ENCODE results near the gene NF2. TPM values are rescaled to one million over a fixed set of nuclear protein-coding genes. Genes with fewer than 3 reads are reported as not detected.

The NF2 gene
- total and polyA plus RNA-seq, 4 donors: 8.9 to 49.7 (median 16.3) TPM

GRCh38 chr22:29633514-29634312, 30.3 kb downstream of the NF2 start:
- ATAC-seq (ENCODE audit: insufficient read depth, low FRiP score) (no peak), DNase-seq (no peak)
- H3K9me3 ChIP-seq (ENCODE audit: control insufficient read depth in 4 of 4, insufficient read depth in 3 of 4, low read length in 3 of 4): no peaks in the 10 kb centered on the region
- WGBS, 2 donors: 71 to 75% methylated on average over 6 of the region's 6 CpGs
- H3K4me3 ChIP-seq: no peak overlapping the region
- TF ChIP-seq CTCF (IDR thresholded peaks at IDR 0.05; ENCODE audit: control extremely low read depth, extremely low read depth): no peak
- no peaks in the 10 kb centered on the region for H3K27me3 ChIP-seq (ENCODE audit: control insufficient read depth in 3 of 3, insufficient read depth in 3 of 3, low read length in 2 of 3)
- peaks cover 0 to 10% (median 6%) of the 10 kb centered on the region in 4 donors for H3K36me3 ChIP-seq (ENCODE audit: control insufficient read depth in 4 of 4, insufficient read depth in 4 of 4, low read length in 4 of 4)
- peaks cover 0 to 7% (median 0%) of the 10 kb centered on the region in 5 donors for H3K4me1 ChIP-seq (ENCODE audit: control insufficient read depth in 5 of 5, insufficient read depth in 5 of 5, low read length in 5 of 5)
- no peak overlapping the region for H3K27ac ChIP-seq (ENCODE audit: low read depth in 1 of 2, low read length in 1 of 2)
- H3K9ac ChIP-seq (ENCODE audit: insufficient read depth in 1 of 2, low read length in 2 of 2): no peak overlapping the region

GRCh38 chr22:29634847-29635246, 31.4 kb downstream of the NF2 start:
- Histone ChIP-seq H3K4me1 (ENCODE audit: control insufficient read depth in 5 of 5, insufficient read depth in 5 of 5, low read length in 5 of 5) (peaks cover 0 to 7% (median 0%) of the 10 kb centered on the region in 5 donors), H3K9ac (ENCODE audit: insufficient read depth in 1 of 2, low read length in 2 of 2) (no peak overlapping the region), H3K36me3 (ENCODE audit: control insufficient read depth in 4 of 4, insufficient read depth in 4 of 4, low read length in 4 of 4) (peaks cover 0 to 13% (median 10%) of the 10 kb centered on the region in 4 donors), H3K4me3 (no peak overlapping the region), H3K9me3 (ENCODE audit: control insufficient read depth in 4 of 4, insufficient read depth in 3 of 4, low read length in 3 of 4) (no peaks in the 10 kb centered on the region), H3K27ac (ENCODE audit: low read depth in 1 of 2, low read length in 1 of 2) (no peak overlapping the region), H3K27me3 (ENCODE audit: control insufficient read depth in 3 of 3, insufficient read depth in 3 of 3, low read length in 2 of 3) (no peaks in the 10 kb centered on the region)
- 87% methylated on average over 2 of the region's 2 CpGs for WGBS, 2 donors
- TF ChIP-seq CTCF (IDR thresholded peaks at IDR 0.05; ENCODE audit: control extremely low read depth, extremely low read depth): no peak
- ATAC-seq (ENCODE audit: insufficient read depth, low FRiP score) (no peak), DNase-seq (no peak)

GRCh38 chr22:29635734-29636357, 32.4 kb downstream of the NF2 start:
- no peaks in the 10 kb centered on the region for H3K27me3 ChIP-seq (ENCODE audit: control insufficient read depth in 3 of 3, insufficient read depth in 3 of 3, low read length in 2 of 3)
- H3K36me3 ChIP-seq (ENCODE audit: control insufficient read depth in 4 of 4, insufficient read depth in 4 of 4, low read length in 4 of 4): peaks cover 0 to 13% (median 11%) of the 10 kb centered on the region in 4 donors
- no peak overlapping the region for H3K4me3 ChIP-seq
- peaks cover 0 to 4% (median 0%) of the 10 kb centered on the region in 5 donors for H3K4me1 ChIP-seq (ENCODE audit: control insufficient read depth in 5 of 5, insufficient read depth in 5 of 5, low read length in 5 of 5)
- H3K27ac ChIP-seq (ENCODE audit: low read depth in 1 of 2, low read length in 1 of 2): no peak overlapping the region
- ATAC-seq (ENCODE audit: insufficient read depth, low FRiP score) (no peak), DNase-seq (peak in 2 of 3 donors; percentile 54 to 70)
- peak; percentile 24 for TF ChIP-seq CTCF (IDR thresholded peaks at IDR 0.05; ENCODE audit: control extremely low read depth, extremely low read depth)
- WGBS, 2 donors: 51 to 55% methylated on average over 3 of the region's 3 CpGs
- H3K9me3 ChIP-seq (ENCODE audit: control insufficient read depth in 4 of 4, insufficient read depth in 3 of 4, low read length in 3 of 4): no peaks in the 10 kb centered on the region
- H3K9ac ChIP-seq (ENCODE audit: insufficient read depth in 1 of 2, low read length in 2 of 2): no peak overlapping the region

Measured in lung (tissue), 12 donors.